HG03575 (cell line): Measurements from ENCODE around the gene THBS1.

Source experiments
- ATAC-seq: cut with Tn5 transposase; IDR thresholded peaks from one replicate; pipeline ENCODE4 v1.9.1; 2021; ENCODE audit not compliant: unreplicated experiment, insufficient number of reproducible peaks, low FRiP score; ENCODE audit errors: extremely low read depth

THBS1 gene

GRCh38 chr15:39565851-39566250, 15.0 kb upstream of the THBS1 start:
- ATAC-seq = no peak

- no peak for ATAC-seq
These were observed 7.6 kb upstream of the THBS1 start for GRCh38 chr15:39573287-39573686.

GRCh38 chr15:39573844-39574243, 7.0 kb upstream of the THBS1 start:
- ATAC-seq = no peak

GRCh38 chr15:39574427-39574826, 6.5 kb upstream of the THBS1 start:
- no peak for ATAC-seq

- no peak for ATAC-seq
These were observed 5.7 kb upstream of the THBS1 start for GRCh38 chr15:39575180-39575579.

- ATAC-seq = no peak
These were observed 1.9 kb upstream of the THBS1 start for GRCh38 chr15:39578851-39579486.

- ATAC-seq = no peak
These were observed 1.3 kb upstream of the THBS1 start for GRCh38 chr15:39579487-39580116.

- no peak for ATAC-seq
These were observed 778 bp upstream of the THBS1 start for GRCh38 chr15:39580117-39580484.

- ATAC-seq = no peak
These were observed 438 bp downstream of the THBS1 start for GRCh38 chr15:39581242-39581792.

- no peak for ATAC-seq
These were observed 960 bp downstream of the THBS1 start for GRCh38 chr15:39581793-39582285.

- ATAC-seq = no peak
These were observed 1.6 kb downstream of the THBS1 start for GRCh38 chr15:39582286-39582976.

- ATAC-seq = no peak
These were observed 2.2 kb downstream of the THBS1 start for GRCh38 chr15:39582977-39583595.

- no peak for ATAC-seq
These were observed 2.9 kb downstream of the THBS1 start for GRCh38 chr15:39583596-39584265.

- ATAC-seq = no peak
These were observed 3.4 kb downstream of the THBS1 start for GRCh38 chr15:39584266-39584659.

- no peak for ATAC-seq
These were observed 3.9 kb downstream of the THBS1 start for GRCh38 chr15:39584662-39585388.

- ATAC-seq = no peak
These were observed 4.5 kb downstream of the THBS1 start for GRCh38 chr15:39585389-39585841.

- no peak for ATAC-seq
These were observed 5.0 kb downstream of the THBS1 start for GRCh38 chr15:39585871-39586301.

GRCh38 chr15:39586387-39587095, 5.7 kb downstream of the THBS1 start:
- no peak for ATAC-seq
